Measurements from ENCODE around the gene TMEM169.

Gene TMEM169

GRCh38 chr2:216119986-216120385 lies 38.3 kb downstream of the TMEM169 start:
- peaks cover 0 to 30% (median 11%) of the 10 kb centered on the region in 4 donors for H3K4me1 ChIP-seq
- no peak overlapping the region for H3K4me3 ChIP-seq
- no peak for DNase-seq
- H3K27ac ChIP-seq = no peak overlapping the region
- no peaks in the 10 kb centered on the region for H3K27me3 ChIP-seq
- TF ChIP-seq, protein P1, sequence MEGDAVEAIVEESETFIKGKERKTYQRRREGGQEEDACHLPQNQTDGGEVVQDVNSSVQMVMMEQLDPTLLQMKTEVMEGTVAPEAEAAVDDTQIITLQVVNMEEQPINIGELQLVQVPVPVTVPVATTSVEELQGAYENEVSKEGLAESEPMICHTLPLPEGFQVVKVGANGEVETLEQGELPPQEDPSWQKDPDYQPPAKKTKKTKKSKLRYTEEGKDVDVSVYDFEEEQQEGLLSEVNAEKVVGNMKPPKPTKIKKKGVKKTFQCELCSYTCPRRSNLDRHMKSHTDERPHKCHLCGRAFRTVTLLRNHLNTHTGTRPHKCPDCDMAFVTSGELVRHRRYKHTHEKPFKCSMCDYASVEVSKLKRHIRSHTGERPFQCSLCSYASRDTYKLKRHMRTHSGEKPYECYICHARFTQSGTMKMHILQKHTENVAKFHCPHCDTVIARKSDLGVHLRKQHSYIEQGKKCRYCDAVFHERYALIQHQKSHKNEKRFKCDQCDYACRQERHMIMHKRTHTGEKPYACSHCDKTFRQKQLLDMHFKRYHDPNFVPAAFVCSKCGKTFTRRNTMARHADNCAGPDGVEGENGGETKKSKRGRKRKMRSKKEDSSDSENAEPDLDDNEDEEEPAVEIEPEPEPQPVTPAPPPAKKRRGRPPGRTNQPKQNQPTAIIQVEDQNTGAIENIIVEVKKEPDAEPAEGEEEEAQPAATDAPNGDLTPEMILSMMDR (IDR thresholded peaks at IDR 0.05) = no peak
- peaks cover 77 to 87% (median 80%) of the 10 kb centered on the region in 3 donors for H3K36me3 ChIP-seq
- no peaks in the 10 kb centered on the region for H3K9me3 ChIP-seq
- intact Hi-C loops (cut with DNase I; ENCODE audit: low total_unique reads) = no loop called here

DNA sequence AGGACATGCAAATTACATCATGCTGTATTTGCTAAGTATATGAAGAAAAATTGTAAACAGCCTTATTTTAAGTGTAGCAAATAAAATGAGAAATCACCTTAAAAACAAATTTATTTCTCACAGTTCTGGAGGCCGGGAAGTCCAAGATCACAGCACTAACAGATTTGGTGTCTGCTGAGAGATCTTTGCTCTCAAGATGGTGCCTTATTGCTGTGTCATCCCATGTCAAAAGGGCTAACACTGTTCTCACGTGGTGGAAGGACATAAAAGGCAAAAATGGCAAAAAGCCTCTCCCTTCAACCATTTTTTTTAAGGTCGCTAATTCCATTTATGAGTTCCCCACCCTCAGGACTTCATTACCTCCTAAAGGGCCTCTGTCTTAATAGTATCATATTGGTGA lies 39.5 kb downstream of the TMEM169 start:
- TF ChIP-seq, protein P1 (IDR thresholded peaks at IDR 0.05) = no peak
- H3K36me3 ChIP-seq = peaks cover 89 to 97% (median 92%) of the 10 kb centered on the region in 3 donors
- no peaks in the 10 kb centered on the region for H3K9me3 ChIP-seq
- peaks cover 0 to 20% (median 4%) of the 10 kb centered on the region in 4 donors for H3K4me1 ChIP-seq
- intact Hi-C loops (cut with DNase I; ENCODE audit: low total_unique reads) = no loop called here
- H3K27me3 ChIP-seq = no peaks in the 10 kb centered on the region
- no peak overlapping the region for H3K27ac ChIP-seq
- no peak overlapping the region for H3K4me3 ChIP-seq
- DNase-seq = no peak

DNA sequence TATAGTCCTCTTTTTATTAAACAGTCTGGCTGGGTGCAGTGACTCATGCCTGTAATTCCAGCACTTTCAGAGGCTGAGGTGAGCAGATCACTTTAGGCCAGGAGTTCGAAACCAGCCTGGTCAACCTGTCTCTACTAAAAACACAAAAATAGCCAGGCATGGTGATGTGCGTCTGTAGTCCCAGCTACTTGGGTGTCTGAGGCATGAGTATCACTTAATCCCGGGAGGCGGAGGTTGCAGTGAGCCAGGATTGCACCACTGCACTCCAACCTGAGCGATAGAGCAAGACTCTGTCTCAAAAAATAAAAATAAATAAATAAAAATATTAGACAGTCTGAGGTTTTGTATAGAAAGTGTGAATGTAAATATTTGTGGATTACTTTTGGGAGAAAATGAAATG lies 45.2 kb downstream of the TMEM169 start:
- Histone ChIP-seq H3K4me1 (no peaks in the 10 kb centered on the region), H3K4me3 (no peak overlapping the region), H3K9me3 (no peaks in the 10 kb centered on the region), H3K27me3 (no peaks in the 10 kb centered on the region), H3K36me3 (peaks cover 95 to 99% (median 98%) of the 10 kb centered on the region in 3 donors), H3K27ac (no peak overlapping the region)
- no peak for DNase-seq
- TF ChIP-seq, protein P1 (IDR thresholded peaks at IDR 0.05) = no peak
- intact Hi-C loops (cut with DNase I; ENCODE audit: low total_unique reads) = no loop called here

DNA sequence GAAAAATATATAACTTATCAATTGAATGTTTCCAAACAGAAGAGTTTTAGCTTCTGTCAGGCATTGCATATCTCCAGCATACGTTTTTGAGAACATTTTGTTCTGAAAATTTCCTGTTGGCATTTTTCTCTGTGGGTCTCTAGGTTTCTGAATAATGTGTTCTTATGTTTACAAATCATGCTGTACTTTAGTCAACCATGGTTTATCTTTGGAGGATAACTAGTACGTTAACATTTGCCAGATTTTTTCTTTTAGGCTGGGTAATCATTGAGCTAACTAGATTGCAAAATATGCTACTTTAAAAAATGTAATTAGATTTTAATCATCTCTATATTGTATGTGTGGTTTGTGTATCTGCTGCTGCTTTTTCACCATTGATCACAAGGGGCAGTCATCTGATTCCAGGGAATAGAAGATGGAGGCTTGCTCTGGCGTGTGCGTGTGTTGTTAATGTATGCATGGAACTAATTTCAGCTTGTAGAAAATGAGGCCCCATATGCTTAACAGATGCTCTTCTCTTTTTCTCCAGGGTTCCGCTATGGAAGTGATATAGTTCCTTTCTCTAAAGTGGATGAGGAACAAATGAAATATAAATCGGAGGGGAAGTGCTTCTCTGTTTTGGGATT lies 48.7 kb downstream of the TMEM169 start:
- no peak for DNase-seq
- intact Hi-C loops (cut with DNase I; ENCODE audit: low total_unique reads) = no loop called here
- Histone ChIP-seq H3K4me3 (no peak overlapping the region), H3K9me3 (no peaks in the 10 kb centered on the region), H3K27me3 (no peaks in the 10 kb centered on the region), H3K27ac (no peak overlapping the region), H3K4me1 (no peaks in the 10 kb centered on the region), H3K36me3 (peaks cover 90 to 98% (median 98%) of the 10 kb centered on the region in 3 donors)
- TF ChIP-seq, protein P1 (IDR thresholded peaks at IDR 0.05) = no peak

GRCh38 chr2:216131175-216131926 lies 49.6 kb downstream of the TMEM169 start:
- Histone ChIP-seq H3K27ac (no peak overlapping the region), H3K36me3 (peaks cover 92 to 98% (median 96%) of the 10 kb centered on the region in 3 donors), H3K4me1 (no peaks in the 10 kb centered on the region), H3K27me3 (no peaks in the 10 kb centered on the region), H3K4me3 (no peak overlapping the region), H3K9me3 (no peaks in the 10 kb centered on the region)
- TF ChIP-seq, protein P1 (IDR thresholded peaks at IDR 0.05) = no peak
- intact Hi-C loops (cut with DNase I; ENCODE audit: low total_unique reads) = no loop called here
- no peak for DNase-seq
